ENCODE measurements around the gene MAVS.
"Not testable (repeated sequence)": the region's sequence is repeated elsewhere in the genome, so short reads cannot be mapped to it uniquely, and the experiment has no call there.

MAVS gene

DNA sequence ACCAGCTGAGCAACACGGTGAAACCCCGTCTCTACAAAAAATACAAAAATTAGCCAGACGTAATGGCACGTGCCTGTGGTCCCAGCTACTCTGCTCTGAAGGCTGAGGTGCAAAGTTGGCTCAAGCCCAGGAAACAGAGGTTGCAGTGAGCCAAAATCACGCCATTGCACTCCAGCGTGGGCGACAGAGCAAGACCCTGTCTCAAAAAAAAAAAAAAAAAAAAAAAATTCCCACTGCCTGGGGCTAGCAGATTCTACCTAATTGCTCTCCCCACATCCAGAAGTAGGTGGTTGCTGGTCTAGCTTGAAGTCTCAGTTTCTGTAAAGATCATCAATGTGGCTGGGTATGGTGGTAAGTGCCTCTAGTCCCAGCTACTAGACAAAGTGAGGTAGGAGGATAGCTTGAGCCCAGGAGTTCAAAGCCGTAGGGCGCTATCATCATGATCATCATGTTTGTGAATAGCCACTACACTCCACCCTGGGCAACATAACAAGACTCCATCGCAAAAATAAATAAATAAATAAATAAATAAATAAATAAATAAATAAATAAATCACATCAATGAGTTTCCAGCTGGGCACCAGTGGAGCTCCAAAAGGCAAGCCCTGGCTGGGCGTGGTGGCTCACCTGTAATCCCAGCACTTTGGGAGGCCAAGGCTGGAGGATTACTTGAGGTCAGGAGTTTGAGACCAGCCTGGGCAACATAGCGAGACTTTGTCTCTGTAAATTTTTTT is 32.6 kb upstream of the MAVS start:
- peak overlapping the region in 11 of 21 experiments; percentile 34 to 98 (median 84) for H3K27ac ChIP-seq

DNA sequence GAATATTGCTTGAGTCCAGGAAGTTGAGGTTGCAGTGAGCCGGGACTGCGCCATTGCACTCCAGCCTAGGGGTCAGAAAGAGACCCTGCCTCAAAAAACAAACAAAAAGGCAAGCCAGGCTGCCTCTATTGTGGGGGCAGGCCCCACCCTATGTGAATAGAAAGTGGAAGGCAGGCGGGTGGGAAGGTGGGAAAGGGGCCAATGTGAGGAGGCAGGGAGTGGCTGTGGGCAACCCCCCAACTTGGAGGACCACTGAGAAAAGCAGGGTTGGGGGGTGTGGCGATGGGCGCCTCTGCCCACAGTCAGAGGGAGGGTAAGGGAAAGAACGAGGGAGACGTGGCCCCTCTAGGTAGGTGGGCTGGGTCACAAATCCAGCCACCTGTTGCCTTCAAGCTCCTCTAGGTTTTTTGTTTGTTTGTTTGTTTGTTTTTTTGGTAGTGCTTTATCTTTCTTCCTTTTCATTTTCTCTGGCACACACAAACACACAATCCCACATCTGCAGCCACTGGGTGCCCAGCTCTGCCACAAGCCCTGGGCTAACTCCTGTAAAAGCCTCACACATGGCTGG is 31.6 kb upstream of the MAVS start:
- peak overlapping the region in 9 of 21 experiments; percentile 29 to 90 (median 65) for H3K27ac ChIP-seq

More for the DNA sequence above, 32.6 kb upstream of the MAVS start:
- H3K4me3 ChIP-seq = no peak overlapping the region

DNA sequence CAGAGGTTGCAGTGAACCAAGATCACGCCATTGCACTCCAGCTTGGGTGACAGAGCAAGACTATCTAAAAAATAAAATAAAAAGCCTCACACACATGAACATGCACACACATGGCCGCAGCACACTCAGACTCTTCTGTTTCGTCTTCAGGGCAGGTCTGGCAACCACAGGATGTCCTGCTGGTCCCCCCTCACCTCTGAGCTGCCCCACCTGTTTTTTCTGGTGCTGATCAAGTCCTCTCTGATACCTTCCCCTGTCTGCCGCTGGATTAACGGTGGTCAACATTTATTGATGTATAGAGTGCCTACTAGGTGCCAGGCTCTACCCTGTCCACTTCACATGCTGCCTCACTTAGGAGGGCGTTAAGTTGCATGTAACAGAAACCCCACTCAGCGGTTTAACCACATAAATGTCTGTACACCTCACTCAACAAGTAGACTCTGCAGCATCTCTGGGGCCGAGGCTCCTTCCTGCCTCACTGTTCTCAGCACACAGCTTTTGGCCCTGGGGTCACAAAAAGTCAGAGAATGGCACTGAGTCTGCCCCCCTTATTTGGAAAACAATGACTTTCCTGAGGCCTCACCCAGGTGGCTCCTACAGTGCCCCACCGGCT is 30.8 kb upstream of the MAVS start:
- H3K4me3 ChIP-seq = no peak overlapping the region
- peak overlapping the region in 13 of 21 experiments; percentile 8 to 90 (median 48) for H3K27ac ChIP-seq

More for the DNA sequence above, 31.6 kb upstream of the MAVS start:
- no peak overlapping the region for H3K4me3 ChIP-seq

DNA sequence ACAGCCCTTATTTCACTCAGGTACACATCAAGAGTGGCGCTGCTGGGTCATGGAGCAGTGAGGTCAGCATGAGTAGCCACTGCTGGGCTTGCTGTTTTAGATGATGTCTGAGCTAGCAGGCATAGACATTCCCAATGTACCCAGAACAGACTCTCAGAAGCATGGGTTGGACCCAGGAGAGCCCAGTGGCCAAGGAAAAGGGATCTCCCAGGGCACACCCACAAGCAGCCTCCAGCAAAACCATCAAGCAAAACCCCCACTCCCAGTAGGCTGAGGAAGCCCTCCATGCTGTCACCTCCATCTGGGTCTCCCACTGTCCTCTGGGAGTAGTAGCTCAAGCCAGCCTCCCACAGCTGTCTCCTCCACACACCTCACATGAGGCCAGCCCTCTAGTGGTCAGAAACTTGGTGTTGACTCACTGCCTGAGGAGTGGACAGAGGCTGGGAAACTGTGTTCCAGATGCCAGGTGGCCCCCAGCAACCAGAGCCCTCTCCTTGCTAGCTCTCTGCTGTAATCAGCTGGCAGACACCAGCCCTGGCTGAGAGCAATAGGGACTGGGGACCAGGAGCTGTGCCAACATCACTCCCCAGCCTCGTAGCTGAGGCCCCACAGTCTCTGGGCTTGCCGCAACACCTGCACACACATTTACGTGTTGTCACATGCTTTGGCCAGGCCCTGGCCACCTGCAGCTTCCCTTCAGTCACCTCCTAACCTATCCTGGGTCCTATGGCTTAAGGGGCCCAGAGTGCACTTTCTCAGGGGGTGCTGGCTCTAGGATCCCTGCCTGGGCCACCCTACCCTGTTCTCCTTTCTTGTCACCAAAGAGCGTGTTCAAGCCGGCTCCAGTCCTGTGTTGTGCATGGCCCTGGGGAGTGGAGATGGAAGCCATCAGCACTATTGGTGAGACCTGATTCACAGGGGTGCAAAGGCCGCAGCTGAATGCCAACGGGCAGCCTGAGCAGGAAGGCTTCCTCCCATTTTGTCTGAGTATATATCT is 28.2 kb upstream of the MAVS start:
- peak overlapping the region in 19 of 21 experiments; percentile 23 to 100 (median 65) for H3K27ac ChIP-seq

DNA sequence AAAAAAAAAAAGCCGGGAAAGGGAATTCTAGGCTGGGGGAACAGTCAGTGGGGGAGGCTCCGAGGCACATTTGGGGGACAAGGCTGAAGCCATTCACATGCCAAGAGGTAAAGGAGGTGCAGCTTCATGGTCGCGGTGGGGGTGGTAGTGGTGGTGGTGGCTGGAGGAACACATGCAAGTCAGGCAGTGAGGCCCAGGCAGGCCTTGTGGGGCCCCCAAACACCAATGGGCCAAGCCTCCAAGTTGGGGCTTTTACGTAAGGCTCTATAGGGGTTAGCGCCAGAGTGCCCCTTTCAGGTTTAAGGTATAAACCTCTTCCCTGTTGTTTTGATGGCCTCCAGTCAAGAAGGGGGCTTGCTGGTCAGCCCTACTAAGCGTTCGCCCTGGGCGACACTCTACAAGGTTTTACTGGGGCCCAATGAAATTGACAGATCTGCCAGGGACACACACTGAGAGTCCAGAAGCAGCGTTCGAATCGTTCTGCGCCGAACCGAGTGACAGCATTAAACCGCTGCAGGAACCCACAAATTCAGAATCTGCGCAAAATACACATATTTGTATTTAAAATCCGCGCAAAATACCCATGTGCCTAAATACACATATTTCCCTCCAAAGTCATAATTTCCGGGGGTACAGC is 27.1 kb upstream of the MAVS start:
- H3K4me3 ChIP-seq = peak overlapping the region; percentile 47 to 83 (median 62)
- H3K27ac ChIP-seq = peak overlapping the region; percentile 76 to 100 (median 98)

More for the DNA sequence above, 28.2 kb upstream of the MAVS start:
- no peak overlapping the region for H3K4me3 ChIP-seq

DNA sequence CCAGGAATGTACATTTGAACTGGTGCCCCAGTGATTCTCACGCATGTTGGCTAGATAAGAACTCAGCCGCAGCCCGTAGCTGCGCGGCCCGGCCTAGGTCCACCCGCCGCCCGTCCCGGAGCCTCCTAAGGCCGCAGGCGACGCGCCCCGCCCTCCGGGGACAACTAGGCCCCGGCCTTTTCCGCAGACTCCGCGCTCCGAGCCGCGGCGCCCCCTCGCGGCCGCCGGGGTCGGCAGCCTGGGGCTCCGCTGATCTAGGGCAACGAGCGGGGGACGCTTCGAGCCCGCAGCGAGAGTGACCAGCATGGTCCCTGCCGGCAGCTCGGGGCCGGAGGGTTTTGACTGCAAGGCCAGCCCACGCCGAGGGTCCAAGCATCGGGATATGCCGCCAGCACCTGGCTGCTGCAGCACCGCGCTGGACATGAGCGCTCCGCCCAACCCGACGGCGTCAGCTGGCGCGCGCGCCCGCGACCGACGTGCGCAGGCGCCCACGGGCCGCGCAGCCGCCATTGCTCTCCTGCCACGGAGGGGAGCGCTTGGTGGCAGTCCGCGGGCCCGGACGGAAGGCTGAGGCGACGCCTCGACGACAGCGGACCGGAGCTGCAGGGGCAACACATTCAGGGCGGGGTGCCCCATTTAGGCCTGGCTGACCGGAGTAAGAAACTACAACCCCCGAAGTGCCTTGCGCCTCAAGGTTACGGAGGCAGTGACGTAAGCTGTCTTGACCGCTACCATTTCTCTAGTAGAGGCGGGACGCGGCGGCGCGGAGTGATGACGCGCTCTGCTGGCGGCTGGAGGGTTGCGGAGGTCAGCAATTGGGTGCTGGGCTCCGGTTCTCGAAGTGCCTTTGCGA is 26.4 kb upstream of the MAVS start, which contains the start of gene AP5S1:
Gene AP5S1, plus strand, starts transcription at position 500 of the 853 bp plus-strand sequence. CDS start 1,571 bp downstream, outside the sequence.
- peak within 1 kb of the TSS; percentile 47 to 83 (median 62) for H3K4me3 ChIP-seq

DNA sequence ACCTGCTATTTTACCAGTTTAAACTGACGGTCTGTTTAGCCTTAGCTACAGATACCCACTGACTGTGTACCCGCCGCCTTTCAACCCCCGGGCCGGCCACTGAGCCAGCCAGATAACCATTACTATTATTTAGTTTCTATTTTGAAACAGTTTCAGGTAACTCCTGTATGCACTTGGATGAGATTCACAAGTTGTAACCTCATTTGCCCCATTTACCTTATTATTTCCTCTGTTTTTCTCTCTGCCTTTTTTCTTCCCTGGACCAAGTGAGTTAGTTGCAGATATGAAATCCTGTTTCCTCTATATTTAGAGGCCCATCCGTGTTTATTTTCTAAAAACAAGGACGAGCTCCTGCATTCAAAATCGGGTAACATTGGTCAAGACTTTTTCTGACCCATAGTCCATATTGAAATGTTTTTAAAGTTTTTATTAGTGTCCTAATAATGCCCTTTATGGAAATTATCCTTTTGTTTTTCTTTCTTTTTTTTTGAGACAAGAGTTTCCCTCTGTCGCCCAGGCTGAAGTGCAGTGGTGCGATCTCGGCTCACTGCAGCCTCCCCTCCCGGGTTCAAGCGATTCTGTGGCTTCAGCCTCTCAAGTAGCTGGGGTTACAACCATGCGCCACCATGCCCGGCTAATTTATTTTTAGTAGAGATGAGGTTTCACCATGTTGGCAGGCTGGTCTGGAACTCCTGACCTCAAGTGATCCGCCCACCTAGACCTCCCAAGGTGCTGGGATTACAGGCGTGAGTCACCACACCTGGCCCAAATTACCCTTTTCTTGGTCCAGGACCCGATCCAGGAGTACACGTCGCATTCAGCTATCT is 25.5 kb upstream of the MAVS start:
- Histone ChIP-seq H3K4me3 (peak overlapping the region; percentile 47 to 83 (median 62)), H3K27ac (peak overlapping the region; percentile 76 to 100 (median 98))

More for the DNA sequence above, 26.4 kb upstream of the MAVS start, which contains the start of gene AP5S1:
- peak within 1 kb of the TSS; percentile 76 to 100 (median 98) for H3K27ac ChIP-seq

DNA sequence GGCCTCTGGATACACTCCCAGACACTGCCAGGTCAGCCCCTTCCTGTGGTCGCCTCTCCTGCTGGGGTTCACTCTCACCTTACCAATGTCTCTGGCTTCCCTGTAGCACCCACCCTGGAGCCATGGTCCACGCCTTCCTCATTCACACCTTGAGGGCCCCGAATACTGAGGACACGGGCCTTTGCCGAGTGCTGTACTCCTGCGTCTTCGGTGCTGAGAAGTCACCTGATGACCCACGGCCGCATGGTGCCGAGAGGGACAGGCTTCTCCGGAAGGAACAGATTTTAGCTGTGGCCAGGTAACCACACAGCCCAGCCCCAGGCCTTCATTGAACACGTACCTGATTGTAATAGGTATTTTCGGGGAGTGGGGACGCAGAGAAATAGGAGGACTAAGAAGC is 24.6 kb upstream of the MAVS start:
- H3K27ac ChIP-seq = no peak overlapping the region

DNA sequence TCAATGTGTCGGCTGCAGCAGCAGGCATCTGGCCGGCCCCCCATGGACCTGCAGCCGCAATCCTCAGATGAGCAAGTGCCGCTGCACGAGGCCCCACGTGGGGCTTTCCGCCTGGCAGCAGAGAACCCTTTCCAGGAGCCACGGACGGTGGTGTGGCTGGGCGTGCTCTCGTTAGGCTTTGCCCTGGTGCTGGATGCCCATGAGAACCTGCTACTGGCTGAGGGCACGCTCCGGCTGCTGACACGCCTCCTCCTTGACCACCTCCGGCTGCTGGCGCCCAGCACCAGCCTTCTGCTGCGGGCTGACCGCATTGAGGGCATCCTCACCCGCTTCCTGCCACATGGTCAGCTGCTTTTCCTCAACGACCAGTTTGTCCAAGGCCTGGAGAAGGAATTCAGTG is 22.8 kb upstream of the MAVS start:
- Histone ChIP-seq H3K4me3 (no peak overlapping the region), H3K27ac (no peak overlapping the region)

More for the DNA sequence above, 24.6 kb upstream of the MAVS start:
- H3K4me3 ChIP-seq = no peak overlapping the region

DNA sequence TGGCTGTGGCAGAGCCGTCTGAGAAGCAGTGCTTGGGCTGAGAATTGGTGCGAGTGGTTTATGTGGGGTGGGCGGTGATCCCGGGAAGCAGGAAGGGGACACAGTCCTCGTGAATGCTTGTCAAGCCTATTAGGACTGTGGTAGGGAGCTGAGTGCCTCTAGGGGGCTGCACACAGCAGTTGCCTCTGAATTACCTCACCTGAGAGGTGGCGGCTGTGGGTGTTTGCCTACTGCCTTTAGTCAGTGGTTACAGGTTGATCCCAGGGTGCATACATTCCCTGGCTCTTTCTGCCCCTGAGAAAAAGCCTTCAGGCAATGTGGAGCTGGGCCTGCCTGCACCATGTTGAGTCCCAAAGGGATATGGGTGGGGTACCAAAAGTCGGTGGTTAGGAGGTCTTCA is 21.1 kb upstream of the MAVS start:
- no peak overlapping the region for H3K27ac ChIP-seq

DNA sequence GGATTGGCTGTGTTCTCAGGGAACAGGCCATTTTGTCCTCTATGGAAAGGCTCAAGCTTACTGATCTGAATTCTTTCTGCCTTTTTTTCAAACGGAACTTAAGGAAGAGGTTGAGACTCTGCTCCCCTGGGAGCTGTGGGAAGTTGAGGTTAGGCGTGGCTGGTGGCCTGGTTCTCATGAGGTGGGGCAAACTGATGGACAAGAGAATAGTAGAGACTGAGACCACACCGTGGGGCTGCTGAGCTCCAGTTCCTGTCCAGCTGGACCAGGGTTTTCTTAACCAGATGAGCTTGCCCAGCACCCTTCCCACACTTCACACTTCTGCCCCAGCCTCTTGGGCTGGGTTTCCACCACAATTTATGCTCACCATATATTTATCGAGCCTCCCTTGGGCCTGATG is 20.2 kb upstream of the MAVS start:
- H3K27ac ChIP-seq = no peak overlapping the region
- no peak overlapping the region for H3K4me3 ChIP-seq

More for the DNA sequence above, 21.1 kb upstream of the MAVS start:
- no peak overlapping the region for H3K4me3 ChIP-seq

DNA sequence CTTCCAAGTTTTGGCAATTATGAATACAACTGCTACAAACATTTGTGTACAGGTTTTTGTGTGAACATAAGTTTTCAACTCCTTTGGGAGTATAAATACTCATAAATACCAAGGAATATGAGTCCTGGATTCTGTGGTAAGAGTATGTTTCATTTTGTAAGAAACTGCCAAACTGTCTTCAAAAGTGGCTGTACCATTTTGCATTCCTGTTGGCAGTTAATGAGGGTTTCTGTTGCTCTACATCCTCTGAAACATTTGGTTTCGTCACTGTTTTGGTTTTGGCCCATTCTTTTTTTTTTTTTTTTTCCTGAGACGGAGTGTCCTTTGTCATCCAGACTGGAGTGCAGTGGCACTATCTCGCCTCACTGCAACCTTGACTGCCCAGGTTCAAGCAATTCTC is 17.8 kb upstream of the MAVS start:
- Histone ChIP-seq H3K27ac (no peak overlapping the region), H3K4me3 (no peak overlapping the region)

DNA sequence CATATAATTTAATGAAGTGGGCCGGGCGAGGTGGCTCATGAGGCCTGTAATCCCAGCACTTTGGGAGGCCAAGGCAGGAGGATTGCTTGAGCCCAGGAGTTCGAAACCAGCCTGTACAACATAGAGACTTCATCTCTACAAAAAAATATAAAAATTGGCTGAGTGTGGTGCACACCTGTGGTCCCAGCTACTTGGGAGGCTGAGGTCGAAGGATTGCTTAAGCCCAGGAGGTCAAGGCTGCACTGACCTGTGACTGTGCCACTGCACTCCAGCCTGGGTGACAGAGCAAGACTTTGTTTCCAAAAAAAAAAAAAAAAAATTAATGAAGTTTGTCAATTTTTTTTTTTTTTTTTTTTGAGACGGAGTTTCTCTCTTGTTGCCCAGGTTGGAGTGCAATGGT is 16.7 kb upstream of the MAVS start:
- not testable (repeated sequence) for H3K4me3 ChIP-seq

DNA sequence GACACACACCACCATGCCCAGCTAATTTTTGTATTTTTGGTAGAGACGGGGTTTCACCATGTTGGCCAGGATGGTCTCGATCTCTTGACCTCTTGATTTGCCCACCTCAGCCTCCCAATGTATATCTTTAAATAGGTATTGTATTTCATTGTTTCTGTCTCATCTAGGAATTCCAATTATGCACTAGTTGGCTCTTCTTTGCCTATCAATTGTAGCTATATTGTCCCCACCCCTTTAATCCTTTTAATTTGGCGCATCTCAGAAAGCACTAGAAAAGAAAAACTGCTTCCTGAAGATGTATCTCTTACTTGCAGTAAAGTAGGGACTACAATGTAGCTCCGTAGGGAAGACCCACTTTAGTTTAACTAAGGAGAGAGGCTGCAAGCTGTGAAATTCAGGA is 10.5 kb upstream of the MAVS start:
- H3K27ac ChIP-seq = no peak overlapping the region
- no peak overlapping the region for H3K4me3 ChIP-seq

More for the DNA sequence above, 16.7 kb upstream of the MAVS start:
- H3K27ac ChIP-seq = not testable (repeated sequence)

DNA sequence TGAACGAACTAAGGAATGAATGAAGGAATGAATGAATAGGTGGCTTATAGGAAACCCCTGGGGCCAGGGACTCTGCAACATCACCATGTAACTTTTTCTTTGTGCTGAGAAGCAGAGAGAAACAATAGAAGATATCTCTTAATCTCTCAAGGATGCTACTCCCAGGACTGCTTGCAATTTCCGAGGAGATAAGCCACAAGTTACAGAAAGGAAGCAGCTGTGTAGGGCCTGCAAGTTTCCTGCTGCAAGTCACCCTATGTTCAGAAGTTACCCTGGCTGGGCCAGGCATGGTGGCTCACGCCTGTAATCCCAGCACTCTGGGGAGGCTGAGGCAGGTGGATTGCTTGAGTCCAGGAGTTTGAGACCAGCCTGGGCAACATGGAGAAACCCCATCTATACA is 7.3 kb upstream of the MAVS start:
- Histone ChIP-seq H3K4me3 (no peak overlapping the region), H3K27ac (no peak overlapping the region)

DNA sequence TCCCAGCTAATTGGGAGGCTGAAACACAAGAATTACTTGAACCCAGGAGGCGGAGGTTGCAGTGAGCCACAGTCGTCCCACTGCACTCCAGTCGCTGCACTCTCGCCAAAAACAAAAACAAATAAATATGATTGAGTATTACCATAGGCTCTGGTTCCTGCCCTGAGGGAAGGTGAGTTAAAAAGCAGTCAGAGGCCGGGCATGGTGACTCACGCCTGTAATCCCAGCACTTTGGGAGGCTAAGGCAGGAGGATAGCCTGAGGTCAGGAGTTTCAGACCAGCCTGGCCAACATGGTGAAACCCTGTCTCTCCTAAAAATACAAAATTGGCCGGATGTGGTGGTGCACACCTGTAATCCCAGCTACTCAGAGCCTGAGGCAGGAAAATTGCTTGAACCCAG is 6.4 kb upstream of the MAVS start:
- not testable (repeated sequence) for H3K4me3 ChIP-seq, H3K27ac ChIP-seq

DNA sequence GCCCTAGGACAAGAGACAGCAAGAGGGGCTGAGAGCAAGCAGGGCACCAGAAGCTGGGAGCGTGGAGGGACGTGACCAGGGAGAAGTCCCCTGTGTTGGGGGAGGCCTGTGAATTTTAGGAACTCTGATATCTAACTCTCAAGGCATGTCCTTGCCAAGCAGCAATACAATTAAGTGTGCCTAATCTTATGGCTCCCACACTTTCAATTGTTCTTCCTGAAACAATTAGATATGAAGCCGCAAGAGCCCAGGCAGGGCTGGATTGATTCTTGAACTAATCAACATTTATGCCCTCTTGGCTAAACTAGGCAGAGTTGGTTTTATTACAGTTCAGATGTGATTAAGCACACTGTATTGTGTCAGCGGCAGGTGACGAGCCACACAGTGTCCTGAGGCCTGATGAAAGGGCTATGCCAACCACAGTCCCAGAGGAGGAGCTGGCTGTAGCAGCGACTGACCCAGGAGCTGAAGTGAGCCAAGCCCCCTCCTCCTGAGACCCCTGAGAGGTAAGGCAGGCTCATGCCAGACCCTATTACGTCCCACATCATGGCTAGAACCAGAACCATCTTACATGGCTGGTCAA is 4.2 kb upstream of the MAVS start:
- no peak overlapping the region for H3K27ac ChIP-seq
- H3K4me3 ChIP-seq = no peak overlapping the region
